Astrocyte of the spinal cord (primary cell): Measurements from ENCODE around the gene PRKX.
"Not testable (repeated sequence)": the region's sequence is repeated elsewhere in the genome, so short reads cannot be mapped to it uniquely, and the experiment has no call there.

Source experiments
- DNase-seq: peaks from one replicate; pipeline ENCODE4 v3.0.0; 2011; ENCODE audit warnings: low read depth, low spot score
- H3K4me3 ChIP-seq: 2 replicates; pipeline ENCODE4 v1.5.1; 2011; ENCODE audit warnings: low read depth, mild to moderate bottlenecking, low read length, moderate library complexity
- CTCF ChIP-seq: IDR thresholded peaks from 2 replicates; pipeline ENCODE4 v1.5.1; 2012; ENCODE audit warnings: low read depth, mild to moderate bottlenecking, low read length, inconsistent platforms
- in situ Hi-C: cut with HindIII; loops from 2 replicates; pipeline ENCODE4 v1.10.0; 2017; ENCODE audit warnings: low sequenced_read_pairs

PRKX gene

GRCh38 chrX:3712870-3713224 lies 602 bp downstream of the PRKX start:
- no peak for DNase-seq
- peak overlapping the region; percentile 64 for H3K4me3 ChIP-seq
- in situ Hi-C loops: no loop called here
- TF ChIP-seq CTCF: no peak

- peak overlapping the region; percentile 64 for H3K4me3 ChIP-seq
- DNase-seq: peak; percentile 33
- in situ Hi-C loops: no loop called here
These were observed 1.2 kb downstream of the PRKX start for GRCh38 chrX:3712051-3712869.

GRCh38 chrX:3711331-3711917 lies 2.0 kb downstream of the PRKX start:
- in situ Hi-C loops: no loop called here
- no peak for TF ChIP-seq CTCF
- no peak for DNase-seq
- peak overlapping the region; percentile 64 for H3K4me3 ChIP-seq

More at GRCh38 chrX:3712051-3712869, 1.2 kb downstream of the PRKX start:
- no peak for TF ChIP-seq CTCF

- H3K4me3 ChIP-seq, DNase-seq, in situ Hi-C loops: not testable (repeated sequence)
These were observed 5.7 kb downstream of the PRKX start for GRCh38 chrX:3707673-3708274.

- TF ChIP-seq CTCF: no peak
- in situ Hi-C loops: no loop called here
- DNase-seq: no peak
- H3K4me3 ChIP-seq: no peak overlapping the region
These were observed 7.0 kb downstream of the PRKX start for GRCh38 chrX:3706481-3706880.

- H3K4me3 ChIP-seq, DNase-seq, in situ Hi-C loops: not testable (repeated sequence)
These were observed 10.2 kb downstream of the PRKX start for GRCh38 chrX:3703251-3703650.

- in situ Hi-C loops, DNase-seq, H3K4me3 ChIP-seq: not testable (repeated sequence)
These were observed 11.4 kb downstream of the PRKX start for GRCh38 chrX:3702095-3702494.

GRCh38 chrX:3701445-3701928 lies 12.0 kb downstream of the PRKX start:
- in situ Hi-C loops, H3K4me3 ChIP-seq, DNase-seq: not testable (repeated sequence)
